Measurements from ENCODE around the gene TRPM3.

The TRPM3 gene

GRCh38 chr9:70556771-70557170, 564.6 kb downstream of the TRPM3 start:
- no peak for DNase-seq (ENCODE audit: low read depth in 2 of 2)

GRCh38 chr9:70554881-70555280, 566.5 kb downstream of the TRPM3 start:
- DNase-seq (ENCODE audit: low read depth in 2 of 2), result no peak

- no peak for DNase-seq (ENCODE audit: low read depth in 2 of 2)
These were observed 567.4 kb downstream of the TRPM3 start for GRCh38 chr9:70553707-70554673.

- no peak for DNase-seq (ENCODE audit: low read depth in 2 of 2)
These were observed 568.9 kb downstream of the TRPM3 start for GRCh38 chr9:70552561-70552960.

- DNase-seq (ENCODE audit: low read depth in 2 of 2), result no peak
These were observed 569.6 kb downstream of the TRPM3 start for GRCh38 chr9:70551801-70552200.

- DNase-seq (ENCODE audit: low read depth in 2 of 2), result no peak
These were observed 570.0 kb downstream of the TRPM3 start for GRCh38 chr9:70551396-70551795.

GRCh38 chr9:70549926-70550325, 571.5 kb downstream of the TRPM3 start:
- no peak for DNase-seq (ENCODE audit: low read depth in 2 of 2)

- no peak for DNase-seq (ENCODE audit: low read depth in 2 of 2)
These were observed 579.0 kb downstream of the TRPM3 start for GRCh38 chr9:70542311-70542931.

GRCh38 chr9:70540016-70540415, 581.4 kb downstream of the TRPM3 start:
- DNase-seq (ENCODE audit: low read depth in 2 of 2), result no peak

- no peak for DNase-seq (ENCODE audit: low read depth in 2 of 2)
These were observed 581.9 kb downstream of the TRPM3 start for GRCh38 chr9:70539526-70539925.

GRCh38 chr9:70539001-70539400, 582.4 kb downstream of the TRPM3 start:
- no peak for DNase-seq (ENCODE audit: low read depth in 2 of 2)

GRCh38 chr9:70537084-70537483, 584.3 kb downstream of the TRPM3 start:
- DNase-seq (ENCODE audit: low read depth in 2 of 2), result no peak

- DNase-seq (ENCODE audit: low read depth in 2 of 2), result no peak
These were observed 585.7 kb downstream of the TRPM3 start for GRCh38 chr9:70535546-70536323.

GRCh38 chr9:70534471-70534870, 587.0 kb downstream of the TRPM3 start:
- DNase-seq (ENCODE audit: low read depth in 2 of 2), result no peak

- no peak for DNase-seq (ENCODE audit: low read depth in 2 of 2)
These were observed 587.4 kb downstream of the TRPM3 start for GRCh38 chr9:70534061-70534460.

- no peak for DNase-seq (ENCODE audit: low read depth in 2 of 2)
These were observed 587.9 kb downstream of the TRPM3 start for GRCh38 chr9:70533492-70533891.

GRCh38 chr9:70532716-70533115, 588.7 kb downstream of the TRPM3 start:
- DNase-seq (ENCODE audit: low read depth in 2 of 2), result no peak

GRCh38 chr9:70531311-70531710, 590.1 kb downstream of the TRPM3 start:
- no peak for DNase-seq (ENCODE audit: low read depth in 2 of 2)

GRCh38 chr9:70530716-70531115, 590.7 kb downstream of the TRPM3 start:
- no peak for DNase-seq (ENCODE audit: low read depth in 2 of 2)

GRCh38 chr9:70529833-70530232, 591.6 kb downstream of the TRPM3 start:
- no peak for DNase-seq (ENCODE audit: low read depth in 2 of 2)

- no peak for DNase-seq (ENCODE audit: low read depth in 2 of 2)
These were observed 592.0 kb downstream of the TRPM3 start for GRCh38 chr9:70529377-70529776.

GRCh38 chr9:70526902-70527301, 594.5 kb downstream of the TRPM3 start:
- DNase-seq (ENCODE audit: low read depth in 2 of 2), result no peak
